Head of caudate nucleus (tissue), 42 donors: ENCODE measurements around the gene MUC4.
"Not testable (repeated sequence)": the region's sequence is repeated elsewhere in the genome, so short reads cannot be mapped to it uniquely, and the experiment has no call there.

Experiments used
- DNase-seq, 42 donors: peaks; one replicate each; pipeline versions ENCODE4 v3.0.0 to v3.0.0-alpha.2; 2020 to 2021; ENCODE audit warnings: mixed read lengths in 7 of 42
- intact Hi-C: fragments of 100-400 bp; cut with DNase I; formaldehyde crosslinking; loops from one replicate; pipeline ENCODE4 v1.15.0; 2022

MUC4 gene

GRCh38 chr3:195732940-195733339 lies 78.8 kb downstream of the MUC4 start:
- peak in 1 of 42 donors; percentile 2 for DNase-seq
- intact Hi-C loops, result no loop called here

GRCh38 chr3:195731356-195731905 lies 80.3 kb downstream of the MUC4 start:
- no peak for DNase-seq
- intact Hi-C loops, result no loop called here

- intact Hi-C loops, result loop anchor here (5.0 kb wide), 1 partner anchor 112 kb away; no protein-coding TSS in a partner anchor
- peak in 1 of 42 donors; percentile 2 for DNase-seq
These were observed 82.1 kb downstream of the MUC4 start for GRCh38 chr3:195729476-195730251.

- not testable (repeated sequence) for DNase-seq
- intact Hi-C loops, result loop anchor here (5.0 kb wide), 1 partner anchor 111 kb away; no protein-coding TSS in a partner anchor
These were observed 82.9 kb downstream of the MUC4 start for GRCh38 chr3:195728789-195729188.

GRCh38 chr3:195727606-195728195 lies 84.0 kb downstream of the MUC4 start:
- DNase-seq, result no peak
- intact Hi-C loops, result loop anchor here (5.0 kb wide), 1 partner anchor 110 kb away; no protein-coding TSS in a partner anchor

GRCh38 chr3:195725916-195726740 lies 85.6 kb downstream of the MUC4 start:
- DNase-seq, result peak in 3 of 42 donors; percentile 5 to 13 (median 10)
- intact Hi-C loops, result loop anchor here (5.0 kb wide), 1 partner anchor 109 kb away; no protein-coding TSS in a partner anchor

- DNase-seq, result not testable (repeated sequence)
These were observed 87.4 kb downstream of the MUC4 start for GRCh38 chr3:195724363-195724762.

GRCh38 chr3:195722996-195723345 lies 88.8 kb downstream of the MUC4 start:
- DNase-seq, result peak in 1 of 42 donors; percentile 6
- intact Hi-C loops, result not testable (repeated sequence)

More at GRCh38 chr3:195724363-195724762, 87.4 kb downstream of the MUC4 start:
- intact Hi-C loops, result not testable (repeated sequence)

- intact Hi-C loops, result not testable (repeated sequence)
- DNase-seq, result peak in 1 of 42 donors; percentile 28
These were observed 89.4 kb downstream of the MUC4 start for GRCh38 chr3:195722139-195722995.

- intact Hi-C loops, result not testable (repeated sequence)
- peak in 2 of 42 donors; percentile 15 to 17 for DNase-seq
These were observed 90.8 kb downstream of the MUC4 start, which contains the start of gene MUC20 for GRCh38 chr3:195720831-195721506. MUC20 (plus strand) TSS chr3:195720978; CDS start chr3:195721008, 30 bp downstream.

- DNase-seq, result peak in 4 of 42 donors; percentile 7 to 36 (median 25)
- intact Hi-C loops, result not testable (repeated sequence)
These were observed 92.0 kb downstream of the MUC4 start for GRCh38 chr3:195719514-195720254.

GRCh38 chr3:195718477-195718984 lies 93.2 kb downstream of the MUC4 start:
- peak in 3 of 42 donors; percentile 10 to 14 (median 13) for DNase-seq

GRCh38 chr3:195717852-195718476 lies 93.8 kb downstream of the MUC4 start:
- intact Hi-C loops, result no loop called here
- peak in 1 of 42 donors; percentile 3 for DNase-seq

More at GRCh38 chr3:195718477-195718984, 93.2 kb downstream of the MUC4 start:
- intact Hi-C loops, result no loop called here

GRCh38 chr3:195717416-195717815 lies 94.3 kb downstream of the MUC4 start:
- intact Hi-C loops, result no loop called here
- peak in 1 of 42 donors; percentile 11 for DNase-seq

- DNase-seq, result peak in 12 of 42 donors; percentile 13 to 66 (median 39)
- intact Hi-C loops, result no loop called here
These were observed 96.0 kb downstream of the MUC4 start for GRCh38 chr3:195715583-195716266.
